ENCODE data around the gene ABHD2.
"Not testable (repeated sequence)": the region's sequence is repeated elsewhere in the genome, so short reads cannot be mapped to it uniquely, and the experiment has no call there.

Gene ABHD2

DNA sequence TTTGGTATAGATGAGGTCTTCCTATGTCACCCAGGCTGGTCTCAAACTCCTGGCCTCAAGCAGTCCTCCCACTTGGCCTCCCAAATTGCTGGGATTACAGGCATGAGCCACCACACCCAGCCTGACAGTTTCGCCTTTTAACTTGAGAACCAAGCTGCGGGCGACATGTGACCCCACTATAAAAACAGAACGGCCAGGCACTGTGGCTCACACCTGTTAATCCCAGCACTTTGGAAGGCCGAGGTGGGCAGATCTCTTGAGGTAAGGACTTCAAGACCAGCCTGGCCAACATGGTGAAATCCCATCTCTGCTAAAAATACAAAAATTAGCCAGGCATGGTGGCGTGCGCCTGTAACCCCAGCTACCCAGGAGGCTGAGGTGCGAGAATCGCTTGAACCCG, 52.9 kb downstream of the ABHD2 start:
- DNase-seq = not testable (repeated sequence)

DNA sequence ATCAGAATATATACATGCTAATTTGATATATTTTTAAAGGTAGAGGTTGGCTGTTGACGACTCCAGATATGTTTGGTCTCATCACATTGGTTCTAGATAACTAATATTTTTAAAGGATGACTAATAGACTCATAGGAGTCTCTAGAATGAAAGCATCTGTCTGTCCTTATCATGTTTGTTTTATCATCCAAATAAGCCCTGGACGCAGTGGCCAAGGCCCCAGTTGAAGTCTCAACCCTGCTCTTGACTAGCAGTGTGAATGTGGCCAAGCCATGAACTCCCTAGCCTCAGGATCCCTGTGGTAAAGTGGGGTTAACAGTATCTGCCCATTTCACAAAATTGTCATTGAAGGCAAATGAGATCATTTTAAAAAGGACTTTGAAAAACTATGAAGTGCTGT, 53.6 kb downstream of the ABHD2 start:
- no peak for DNase-seq

DNA sequence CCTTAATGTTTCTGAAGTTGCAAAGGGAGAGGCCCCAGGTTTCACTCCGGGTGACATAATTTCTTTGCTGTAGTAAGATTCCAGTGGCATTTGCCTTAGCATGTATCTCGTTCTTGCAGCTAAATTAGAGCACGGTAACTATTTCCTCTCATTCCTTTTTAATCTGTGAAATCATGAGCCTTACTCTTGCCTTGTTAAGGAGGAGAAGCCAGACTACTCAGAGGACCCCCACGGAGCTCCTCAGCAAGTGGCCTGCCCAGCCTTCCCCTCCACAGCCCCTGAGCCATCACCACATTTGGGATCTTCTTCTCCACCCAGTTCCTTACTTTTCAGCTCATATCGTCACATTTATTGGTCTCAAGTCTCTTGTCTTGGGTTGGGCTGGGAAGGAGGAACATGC, 54.2 kb downstream of the ABHD2 start:
- DNase-seq = no peak

DNA sequence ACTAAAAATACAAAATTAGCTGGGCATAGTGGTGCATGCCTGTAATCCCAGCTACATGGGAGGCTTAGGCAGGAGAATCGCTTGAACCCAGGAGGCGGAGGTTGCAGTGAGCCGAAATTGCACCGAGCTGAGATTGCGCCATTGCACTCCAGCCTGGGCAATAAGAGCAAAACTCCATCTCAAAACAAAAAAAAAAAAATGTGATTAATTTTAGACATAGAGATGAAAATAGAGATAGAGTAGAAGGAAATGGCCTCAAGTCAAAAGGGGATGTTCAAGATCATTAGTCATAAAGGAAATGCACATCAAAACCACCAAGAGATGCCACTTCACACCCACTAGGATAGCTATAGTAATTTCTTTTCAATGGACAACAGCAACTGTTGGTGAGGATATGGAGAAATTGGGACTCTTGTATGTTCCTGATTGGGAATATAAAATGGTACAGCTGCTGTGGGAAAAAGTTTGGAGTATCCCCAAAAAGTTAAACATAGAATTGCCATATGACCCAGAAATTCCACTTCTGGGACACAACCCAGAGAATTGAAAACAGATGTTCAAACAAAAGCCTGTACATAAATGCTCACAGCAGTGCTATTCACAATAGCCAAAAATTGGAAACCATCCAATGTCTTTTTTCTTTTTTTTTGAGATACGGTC, 55.4 kb downstream of the ABHD2 start:
- peak; percentile 1 for DNase-seq

DNA sequence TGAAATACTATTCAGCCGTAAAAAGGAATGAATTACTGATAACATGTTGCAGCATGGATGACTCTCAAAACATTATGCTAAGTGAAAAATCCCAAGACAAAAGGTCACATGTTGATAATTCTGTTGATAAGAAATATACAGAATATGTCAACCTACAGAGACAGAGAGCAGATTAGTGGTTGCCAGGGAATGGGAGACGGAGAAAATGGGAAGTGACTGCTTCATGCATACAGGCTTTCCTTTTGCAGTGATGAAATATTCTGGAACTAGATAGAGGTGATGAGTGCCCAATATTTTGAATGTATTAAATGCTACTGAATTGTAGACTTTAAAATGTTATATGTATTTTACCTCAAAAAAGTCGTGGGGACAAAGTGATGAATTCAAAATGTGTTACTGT, 56.2 kb downstream of the ABHD2 start:
- DNase-seq = no peak

DNA sequence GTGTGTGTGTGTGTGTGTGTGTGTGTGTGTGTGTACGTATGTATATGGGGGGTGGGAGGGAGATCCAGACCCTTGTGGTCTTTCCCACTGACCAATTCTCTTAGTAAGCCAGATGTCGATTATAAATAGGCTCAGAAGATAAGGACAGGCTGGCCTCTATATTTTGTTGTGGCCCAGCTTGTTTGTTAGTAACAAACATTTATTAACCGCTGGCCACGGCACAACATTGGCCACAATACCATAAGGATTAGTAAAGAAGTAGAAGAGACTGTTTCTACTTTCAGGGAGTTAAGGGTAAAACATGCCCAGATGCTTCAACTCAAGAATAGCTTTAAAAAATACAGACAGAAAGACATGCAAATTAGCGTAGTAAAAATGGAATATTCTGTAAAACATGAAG, 58.1 kb downstream of the ABHD2 start:
- no peak for DNase-seq

DNA sequence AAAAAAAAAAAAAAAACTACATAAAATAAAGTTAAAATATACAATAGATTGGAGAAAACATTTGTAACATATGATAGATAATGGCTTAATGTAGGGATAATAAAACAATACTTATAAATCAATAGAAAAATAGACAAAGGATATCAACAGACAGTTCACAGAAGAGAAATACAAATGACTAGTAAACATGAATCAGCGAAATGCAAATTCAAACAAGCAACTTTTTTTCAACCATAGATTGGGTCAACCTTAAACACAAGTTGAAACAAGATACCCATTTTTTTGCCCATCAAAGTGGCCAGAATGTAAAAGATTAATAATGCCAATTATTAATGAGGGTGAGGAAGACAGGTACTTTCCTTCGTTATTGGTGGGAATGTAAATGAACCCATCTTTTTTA, 59.9 kb downstream of the ABHD2 start:
- no peak for DNase-seq

DNA sequence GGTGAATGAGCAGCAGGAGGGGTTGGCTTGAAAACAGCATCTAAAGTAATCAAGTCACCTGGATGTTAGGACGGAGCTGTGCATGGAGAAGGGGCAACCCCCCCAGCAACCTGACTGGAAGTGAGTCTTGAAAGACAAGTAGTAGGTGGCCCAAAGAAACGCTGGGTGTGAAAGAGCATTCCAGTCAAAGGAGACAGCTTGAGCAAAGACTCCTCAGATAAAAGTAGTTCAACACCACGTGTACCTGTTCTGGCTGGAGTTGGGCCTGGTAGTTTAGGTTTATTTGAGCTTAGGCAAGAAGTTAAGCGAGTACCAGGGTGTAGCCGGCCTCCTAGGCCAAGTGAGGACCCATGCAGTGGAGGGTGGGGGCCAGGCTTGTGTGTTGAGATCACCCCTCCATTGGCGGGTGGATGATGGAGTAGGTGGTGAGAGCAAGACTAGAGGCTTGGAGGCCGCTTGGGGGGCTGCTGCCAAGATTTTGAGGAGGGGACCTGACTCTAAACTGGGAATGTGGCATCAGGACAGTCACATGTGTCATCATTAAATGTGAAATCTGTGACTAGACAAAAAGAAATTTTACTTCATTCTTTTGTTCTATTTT, 61.3 kb downstream of the ABHD2 start:
- DNase-seq = no peak

DNA sequence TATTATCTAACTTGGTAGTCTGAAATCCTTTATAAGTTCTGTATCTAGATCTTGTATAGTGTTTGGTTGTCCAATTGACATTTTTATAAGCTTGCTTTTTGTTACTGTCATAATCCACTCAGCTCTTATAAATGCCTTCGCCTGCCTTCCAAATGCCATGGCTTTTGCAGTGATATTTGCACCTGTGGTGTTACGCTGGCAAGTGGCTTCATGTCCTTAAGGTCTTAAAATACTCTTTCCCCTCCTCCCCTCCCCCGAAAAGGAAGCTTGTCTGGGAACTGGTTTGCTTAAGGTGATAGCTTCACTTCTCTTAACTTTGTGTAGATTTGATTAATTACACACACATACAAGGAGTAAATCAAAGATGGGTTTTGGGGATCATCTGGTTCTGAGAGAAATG, 62.0 kb downstream of the ABHD2 start:
- no peak for DNase-seq

DNA sequence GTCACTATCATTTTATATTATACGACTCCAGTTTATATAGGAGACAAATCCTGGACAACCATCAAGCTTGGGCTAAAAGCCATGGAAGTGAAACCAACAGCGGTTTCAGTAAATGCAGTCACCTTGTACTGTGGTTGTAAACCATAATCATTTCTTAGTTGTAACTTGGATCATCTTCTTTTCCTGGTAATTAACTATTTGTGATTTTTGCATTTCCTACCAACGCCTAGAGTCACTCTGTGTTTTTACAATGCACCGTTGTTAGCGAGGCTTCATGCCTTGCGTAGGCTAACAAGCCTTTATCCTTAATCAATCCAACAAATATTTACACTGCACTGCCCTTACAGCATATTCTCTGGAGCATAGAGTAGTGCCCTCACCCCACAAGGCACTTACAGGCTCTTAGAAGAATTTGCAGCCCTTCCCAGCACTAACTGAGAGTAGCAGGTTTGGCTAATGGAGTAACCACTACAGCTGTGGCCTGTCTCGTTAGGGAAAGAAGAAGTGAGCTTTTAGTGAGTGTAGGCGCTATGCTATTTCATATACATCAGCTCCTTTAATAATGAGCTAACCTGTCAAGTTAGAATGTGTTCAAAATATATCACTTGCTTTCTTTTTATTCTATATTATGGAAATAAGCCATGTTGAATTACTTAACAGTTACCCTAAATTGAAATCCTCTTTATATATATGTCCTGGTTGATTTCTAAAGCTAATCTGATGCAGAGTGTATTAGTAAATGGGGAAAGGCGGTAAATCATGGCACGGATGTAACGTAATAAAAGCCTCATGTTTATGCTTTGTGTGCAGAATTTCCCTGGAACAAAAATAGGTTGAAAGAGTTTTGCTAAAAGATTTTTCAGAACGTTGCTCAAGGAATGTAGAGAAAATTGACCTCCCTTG, 62.8 kb downstream of the ABHD2 start:
- DNase-seq = peak; percentile 81

DNA sequence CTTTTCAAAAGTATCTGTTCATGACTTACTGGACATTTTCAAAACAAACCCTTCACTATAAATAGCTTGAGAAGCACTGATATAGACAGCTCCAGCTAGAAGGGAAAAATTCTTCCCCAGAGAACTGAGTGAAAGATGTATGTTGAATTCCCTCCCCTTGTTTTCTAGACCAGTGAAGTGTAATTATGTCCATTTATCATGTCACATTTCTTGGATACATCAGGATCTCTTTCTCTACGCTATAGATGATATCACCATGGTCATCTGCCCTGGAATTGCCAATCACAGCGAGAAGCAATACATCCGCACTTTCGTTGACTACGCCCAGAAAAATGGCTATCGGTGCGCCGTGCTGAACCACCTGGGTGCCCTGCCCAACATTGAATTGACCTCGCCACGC, 66.9 kb downstream of the ABHD2 start:
- no peak for DNase-seq

DNA sequence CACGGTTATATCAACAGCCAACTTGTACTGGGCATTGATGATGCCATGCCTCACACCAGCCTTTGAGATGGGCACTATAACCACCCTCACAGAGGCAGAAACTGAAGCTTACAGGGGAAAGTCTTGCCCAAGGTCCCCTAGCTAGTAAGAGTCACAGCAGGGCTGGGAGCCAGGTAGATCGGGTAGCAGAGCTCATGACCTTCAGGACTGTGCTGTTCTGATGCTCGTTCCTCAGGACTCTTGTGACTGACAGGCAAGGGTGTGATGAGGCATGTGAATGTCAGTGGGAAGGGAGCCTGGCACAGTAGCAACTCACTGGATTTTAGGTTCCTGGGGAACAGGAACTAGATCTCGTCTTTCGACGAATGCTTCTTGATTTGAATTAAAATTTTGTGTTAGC, 67.4 kb downstream of the ABHD2 start:
- no peak for DNase-seq

DNA sequence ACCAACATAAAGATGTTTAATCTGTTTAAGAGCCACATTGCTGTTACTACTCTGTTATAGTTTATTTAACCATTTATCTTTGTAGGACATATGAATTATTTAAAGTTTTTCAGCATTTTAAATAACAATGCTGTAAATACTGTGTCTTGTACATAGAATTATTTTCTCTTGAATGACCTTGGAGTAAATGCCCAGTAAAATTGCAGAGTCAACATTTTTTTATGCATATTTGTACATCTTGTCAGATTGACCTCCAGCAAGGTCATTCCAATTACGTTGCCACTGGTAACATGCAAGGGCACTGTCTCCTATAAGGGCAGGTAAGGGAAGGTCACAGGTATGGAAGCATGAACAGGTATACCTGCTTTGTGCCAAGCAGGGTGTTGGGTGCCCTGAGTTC, 68.8 kb downstream of the ABHD2 start:
- no peak for DNase-seq

DNA sequence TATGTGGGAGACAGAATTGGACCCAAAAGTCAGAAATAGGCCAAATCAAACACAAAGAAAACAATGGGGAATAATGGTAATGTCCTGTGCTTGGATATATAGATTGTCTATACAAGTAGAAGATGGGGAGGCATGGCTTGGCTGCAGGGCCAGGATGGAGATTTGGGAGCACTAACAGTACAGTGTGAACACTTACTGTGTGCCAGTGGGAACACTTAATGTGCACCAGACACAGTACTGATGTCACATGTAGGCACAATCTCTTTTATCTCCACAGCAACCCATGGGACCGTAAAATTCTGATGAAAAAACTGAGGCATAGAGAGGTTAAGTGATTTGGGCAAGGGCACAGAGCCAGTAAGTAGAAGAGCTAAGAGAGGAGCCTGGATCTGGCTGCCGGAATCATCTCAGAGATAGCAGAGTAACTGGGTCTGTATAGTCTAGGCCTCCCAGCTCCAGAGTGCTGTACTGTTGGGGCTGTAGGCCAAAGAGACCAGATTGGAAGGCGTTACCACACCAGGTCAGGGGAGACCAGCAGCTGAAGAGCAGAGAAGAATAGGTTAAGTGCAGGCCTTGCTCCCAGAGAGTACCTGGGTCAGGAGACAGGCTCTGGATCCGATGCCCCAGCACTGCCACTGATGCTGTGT, 69.8 kb downstream of the ABHD2 start:
- no peak for DNase-seq

DNA sequence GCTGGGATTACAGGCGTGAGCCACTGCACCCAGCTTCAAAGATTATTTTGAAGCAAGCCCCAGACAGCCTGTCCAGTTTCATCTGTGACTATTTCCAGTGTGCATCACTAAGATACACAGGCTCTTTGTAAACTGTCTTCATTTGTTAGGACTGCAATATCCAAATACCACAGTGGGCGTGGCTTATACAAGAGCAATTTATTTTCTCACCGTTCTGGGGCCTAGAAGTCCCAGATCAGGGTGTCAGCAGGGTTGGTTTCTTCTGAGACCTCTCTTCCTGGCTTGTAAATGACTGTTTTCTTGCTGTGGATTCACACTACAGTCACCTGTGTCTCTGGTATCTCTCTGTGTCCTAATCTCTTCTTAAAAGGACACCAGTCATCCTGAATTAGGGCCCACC, 73.4 kb downstream of the ABHD2 start:
- DNase-seq = no peak

DNA sequence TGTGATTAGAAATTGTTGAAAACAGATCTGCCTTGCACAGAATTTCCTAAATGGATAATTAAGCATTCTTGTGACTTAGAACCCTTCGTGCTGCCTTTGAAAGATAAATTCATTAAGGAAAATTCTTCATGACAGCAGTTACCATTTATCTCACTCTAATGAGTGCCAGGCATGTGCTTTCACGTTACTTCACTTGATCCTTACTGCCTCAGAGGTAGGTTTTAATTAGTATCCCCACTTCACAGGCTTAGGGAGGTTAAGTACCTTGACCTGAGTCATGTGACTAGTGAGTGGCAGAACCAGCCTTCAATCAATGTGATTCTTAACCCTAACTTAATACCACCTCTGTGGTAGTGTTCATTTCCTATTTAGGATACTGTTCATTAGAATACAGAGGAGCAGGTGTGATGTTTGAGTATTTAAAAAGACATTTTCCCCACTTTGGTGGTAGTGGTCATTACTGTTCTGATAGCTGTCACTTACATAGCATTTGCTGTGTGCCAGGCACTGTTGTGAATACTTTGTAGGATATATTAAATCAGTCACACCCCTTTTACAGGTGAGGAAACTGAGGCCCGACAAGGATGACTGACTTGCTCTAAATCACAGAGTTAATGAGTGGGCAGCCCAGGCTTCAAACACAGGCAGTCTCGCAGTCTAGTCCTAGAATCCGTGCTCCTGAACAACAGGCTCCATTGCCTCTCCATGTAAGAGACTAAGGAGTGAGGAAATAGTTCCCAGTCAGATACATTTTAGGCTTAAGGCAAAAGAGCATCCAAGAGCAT, 75.2 kb downstream of the ABHD2 start:
- no peak for DNase-seq

DNA sequence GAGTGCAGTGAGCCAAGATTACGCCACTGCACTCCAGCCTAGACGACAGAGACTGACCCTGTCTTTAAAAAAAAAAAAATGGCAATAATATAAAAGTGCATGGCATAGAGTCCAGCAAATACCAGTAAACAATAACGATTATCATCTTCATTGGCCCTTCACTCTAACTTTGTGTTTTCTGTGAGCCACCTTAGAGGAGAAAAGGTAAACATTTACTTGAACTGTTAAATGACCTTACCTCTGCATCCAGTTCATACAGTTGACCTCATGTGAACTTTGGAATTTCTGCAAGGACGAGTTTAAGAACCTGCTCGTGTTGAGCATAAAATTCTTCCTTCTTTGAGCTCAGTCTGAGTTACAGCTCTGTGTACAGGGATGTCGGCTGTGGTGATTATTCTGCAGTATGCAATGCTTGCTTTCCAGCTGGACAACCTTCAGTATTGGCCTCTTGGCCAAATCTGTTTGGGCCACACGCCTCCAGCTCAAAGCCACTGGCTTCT, 76.5 kb downstream of the ABHD2 start:
- DNase-seq = no peak

DNA sequence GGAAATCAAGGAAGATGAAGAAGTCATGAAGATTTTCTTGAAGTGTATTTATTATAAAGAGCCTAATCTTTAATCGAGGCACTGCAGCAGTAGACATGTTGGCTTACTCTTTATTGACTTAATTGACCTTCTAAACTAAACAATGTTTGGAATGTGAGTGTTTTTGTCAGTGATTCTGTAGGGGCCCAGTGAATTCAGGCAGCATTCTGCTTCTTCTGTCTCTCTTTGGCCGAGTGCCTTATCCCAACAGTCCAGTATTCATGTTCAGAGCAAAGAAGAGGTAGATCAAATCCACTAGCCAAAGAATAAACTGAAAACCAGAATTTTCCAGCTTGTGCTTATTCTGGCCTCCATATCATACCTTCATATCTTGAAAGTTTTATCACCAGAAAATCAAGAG, 77.4 kb downstream of the ABHD2 start:
- DNase-seq = no peak

DNA sequence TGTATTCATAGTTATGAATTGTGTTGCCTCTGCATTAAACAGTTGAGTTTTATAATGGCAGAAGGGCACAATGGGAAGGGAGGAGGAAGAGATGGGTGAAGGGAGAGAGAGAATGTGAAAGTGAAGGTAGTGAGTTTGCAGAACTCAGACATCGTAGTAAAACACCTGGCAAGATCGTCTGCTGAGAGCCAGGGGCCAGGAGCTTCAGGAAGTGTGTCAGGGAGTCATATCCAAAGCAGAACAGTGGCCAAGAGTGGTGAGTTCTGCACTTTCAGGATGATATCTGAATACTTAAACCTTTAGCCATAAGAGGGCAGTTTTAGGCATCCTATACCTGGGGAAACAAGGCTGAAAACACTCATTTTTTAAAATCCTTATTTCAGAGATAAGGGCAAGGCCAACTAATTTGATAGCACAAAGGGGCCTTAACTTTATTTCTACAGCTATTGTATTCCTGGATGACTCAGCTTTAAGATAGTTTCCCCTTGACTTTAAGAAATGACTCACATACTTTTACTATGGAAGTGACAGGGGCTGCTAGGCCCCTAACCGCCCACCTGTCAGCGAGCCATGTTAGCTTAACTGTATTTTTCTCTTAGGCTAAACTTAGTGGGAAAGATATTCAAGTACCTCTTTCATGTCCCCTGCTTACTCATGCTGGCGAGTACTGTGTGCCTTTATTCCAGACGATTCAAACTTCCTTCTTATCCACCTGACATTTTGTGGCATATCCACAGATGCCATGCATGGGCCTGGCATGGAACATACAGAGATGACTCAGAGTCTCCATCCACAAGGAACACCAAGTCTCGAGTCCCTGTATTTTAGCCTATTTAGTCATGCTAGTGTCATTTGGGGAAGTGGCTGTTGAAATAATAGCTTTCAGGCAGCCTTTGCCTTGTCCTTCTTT, 79.3 kb downstream of the ABHD2 start:
- no peak for DNase-seq

DNA sequence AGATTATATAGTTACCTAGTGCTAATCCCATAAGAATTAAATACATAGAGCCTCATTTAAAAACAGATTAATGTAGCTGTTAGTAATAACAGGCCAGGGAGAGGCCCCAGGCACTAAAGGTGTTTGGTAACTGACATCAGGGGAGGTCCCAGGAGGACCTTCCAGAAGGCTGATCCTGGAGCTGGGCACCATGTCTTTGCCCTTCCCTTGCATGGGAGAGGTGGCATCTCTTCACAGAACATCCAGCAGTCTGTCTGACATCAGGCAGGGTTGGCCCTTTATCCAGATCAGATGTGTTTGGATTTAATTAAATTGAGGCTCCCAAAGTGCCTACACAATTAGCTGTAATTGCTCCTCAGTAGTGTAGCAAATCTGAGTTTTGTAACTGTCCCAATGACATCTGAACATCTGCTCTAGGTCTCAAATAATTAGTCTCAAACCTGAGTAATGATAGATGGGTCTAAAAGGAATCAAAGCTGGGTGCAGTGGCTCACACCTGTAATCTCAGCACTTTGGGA, 80.1 kb downstream of the ABHD2 start:
- DNase-seq = no peak

DNA sequence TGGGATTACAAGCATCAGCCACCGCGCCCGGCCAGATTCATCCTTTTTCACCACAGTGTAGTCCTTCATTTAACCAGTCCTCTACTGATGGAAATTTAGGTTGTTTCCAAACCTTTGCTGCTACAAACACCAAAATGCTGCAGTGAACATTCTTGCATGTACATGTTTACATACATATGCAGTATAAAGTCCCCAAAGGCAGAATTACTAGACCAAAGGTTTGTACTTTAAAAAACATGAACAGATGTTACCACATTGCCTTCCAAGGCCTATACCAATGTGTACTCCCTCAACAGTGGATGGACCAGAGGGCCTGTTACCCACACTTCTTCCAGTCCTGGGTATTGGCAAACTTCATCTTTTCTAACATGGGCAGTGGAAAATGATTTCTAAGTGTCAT, 82.1 kb downstream of the ABHD2 start:
- DNase-seq = no peak
